ENCODE results near the gene WDR47. TPM values are rescaled to one million over a fixed set of nuclear protein-coding genes. Genes with fewer than 3 reads are reported as not detected.
"Not testable (repeated sequence)": the region's sequence is repeated elsewhere in the genome, so short reads cannot be mapped to it uniquely, and the experiment has no call there.

WDR47 gene
- total RNA-seq, 1 experiment from 2014 or later, result 6.8 TPM

GRCh38 chr1:109017134-109017533, 24.8 kb downstream of the WDR47 start:
- no peak overlapping the region for H3K4me3 Mint-ChIP-seq (ENCODE audit: low read depth, unreplicated experiment)
- TF ChIP-seq CTCF (IDR thresholded peaks at IDR 0.05; ENCODE audit: unreplicated experiment), result no peak
- CTCF ChIA-PET, result no interaction called here

GRCh38 chr1:109011335-109011734, 30.6 kb downstream of the WDR47 start:
- TF ChIP-seq CTCF (IDR thresholded peaks at IDR 0.05; ENCODE audit: unreplicated experiment), result no peak
- no peaks in the 10 kb centered on the region for H3K27me3 Mint-ChIP-seq (ENCODE audit: unreplicated experiment)
- no TSS peak for BruUV-seq (replicated peaks)
- no peak overlapping the region for H3K27ac Mint-ChIP-seq (ENCODE audit: unreplicated experiment)
- H3K36me3 Mint-ChIP-seq (ENCODE audit: insufficient read depth, unreplicated experiment), result no peaks in the 10 kb centered on the region
- no peak overlapping the region for H3K4me3 Mint-ChIP-seq (ENCODE audit: low read depth, unreplicated experiment)
- no peak for DNase-seq
- H3K9me3 Mint-ChIP-seq (ENCODE audit: low read depth, unreplicated experiment), result peaks cover 3% of the 10 kb centered on the region
- H3K4me1 Mint-ChIP-seq (ENCODE audit: low read depth, unreplicated experiment), result no peaks in the 10 kb centered on the region
- intact Hi-C loops (cut with micrococcal nuclease; ENCODE audit: unreplicated experiment), result no loop called here
- CTCF ChIA-PET, result no interaction called here

More at GRCh38 chr1:109017134-109017533, 24.8 kb downstream of the WDR47 start:
- Mint-ChIP-seq H3K36me3 (ENCODE audit: insufficient read depth, unreplicated experiment) (no peaks in the 10 kb centered on the region), H3K27me3 (ENCODE audit: unreplicated experiment) (no peaks in the 10 kb centered on the region), H3K27ac (ENCODE audit: unreplicated experiment) (no peak overlapping the region), H3K4me1 (ENCODE audit: low read depth, unreplicated experiment) (no peaks in the 10 kb centered on the region), H3K9me3 (ENCODE audit: low read depth, unreplicated experiment) (peaks cover 5% of the 10 kb centered on the region)
- DNase-seq, result no peak
- BruUV-seq (replicated peaks), result no TSS peak
- intact Hi-C loops (cut with micrococcal nuclease; ENCODE audit: unreplicated experiment), result no loop called here

- H3K4me1 Mint-ChIP-seq (ENCODE audit: low read depth, unreplicated experiment); DNase-seq; BruUV-seq (replicated peaks); H3K36me3 Mint-ChIP-seq (ENCODE audit: insufficient read depth, unreplicated experiment); H3K27me3 Mint-ChIP-seq (ENCODE audit: unreplicated experiment); H3K4me3 Mint-ChIP-seq (ENCODE audit: low read depth, unreplicated experiment); CTCF ChIA-PET; H3K9me3 Mint-ChIP-seq (ENCODE audit: low read depth, unreplicated experiment); intact Hi-C loops (cut with micrococcal nuclease; ENCODE audit: unreplicated experiment); H3K27ac Mint-ChIP-seq (ENCODE audit: unreplicated experiment): not testable (repeated sequence)
Measured at GRCh38 chr1:108996622-108997021, 45.3 kb downstream of the WDR47 start.

GRCh38 chr1:108983114-108983513, 58.8 kb downstream of the WDR47 start:
- no peak overlapping the region for H3K4me3 Mint-ChIP-seq (ENCODE audit: low read depth, unreplicated experiment)

More at GRCh38 chr1:108983114-108983513, 58.8 kb downstream of the WDR47 start:
- no peak for TF ChIP-seq CTCF (IDR thresholded peaks at IDR 0.05; ENCODE audit: unreplicated experiment)
- BruUV-seq (replicated peaks), result no TSS peak
- intact Hi-C loops (cut with micrococcal nuclease; ENCODE audit: unreplicated experiment), result no loop called here
- Mint-ChIP-seq H3K27ac (ENCODE audit: unreplicated experiment) (no peak overlapping the region), H3K9me3 (ENCODE audit: low read depth, unreplicated experiment) (no peaks in the 10 kb centered on the region), H3K36me3 (ENCODE audit: insufficient read depth, unreplicated experiment) (no peaks in the 10 kb centered on the region), H3K4me1 (ENCODE audit: low read depth, unreplicated experiment) (no peaks in the 10 kb centered on the region), H3K27me3 (ENCODE audit: unreplicated experiment) (no peaks in the 10 kb centered on the region)
- CTCF ChIA-PET, result no interaction called here
- DNase-seq, result no peak
